Testis (tissue), 2 donors: ENCODE results near the gene SAFB2.

ENCODE experiments used
- CTCF ChIP-seq, 3 experiments: fragments of 450-650 bp in 2 of 3; fragments of 200-600 bp in 1 of 3; sonication (generic) in 1 of 3; IDR thresholded peaks; one replicate each; pipeline ENCODE4 v1.5.1; 2016 to 2019; ENCODE audit warnings: antibody characterized with exemption in 3 of 3, mild to moderate bottlenecking in 2 of 3, moderate library complexity in 1 of 3
- POLR2A ChIP-seq: fragments of 450-650 bp; IDR thresholded peaks from one replicate; pipeline ENCODE4 v1.6.1; 2017; ENCODE audit warnings: antibody characterized with exemption, mild to moderate bottlenecking, moderate library complexity

DNA sequence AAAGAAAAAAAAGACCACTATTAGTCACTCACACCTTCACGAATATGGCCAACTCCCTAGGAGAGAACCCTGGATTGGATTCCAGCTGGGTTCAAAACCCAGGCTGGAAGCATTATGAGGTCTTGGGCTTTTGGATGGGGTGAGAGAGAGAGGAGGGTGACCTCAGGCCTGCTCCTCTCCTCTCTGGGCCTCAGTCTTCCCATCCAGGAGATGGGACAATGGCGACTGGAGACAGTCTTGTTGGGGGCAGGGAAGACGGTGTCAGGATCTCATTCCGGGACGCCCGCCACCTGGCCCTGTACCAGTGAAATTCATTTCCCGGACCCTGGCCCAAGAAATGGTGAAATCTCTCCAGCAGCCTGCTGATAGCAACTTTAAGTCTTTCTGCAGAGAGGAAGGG lies 81.1 kb downstream of the SAFB2 start:
- no peak for TF ChIP-seq CTCF (IDR thresholded peaks at IDR 0.05)
- no peak for TF ChIP-seq POLR2A
